GM18498 (cell line): ENCODE data around the gene ZNF384.
A peak's percentile ranks its signal among the peaks of the same experiment; 100 is the strongest.

ENCODE experiments used
- ATAC-seq: cut with Tn5 transposase; IDR thresholded peaks from one replicate; pipeline ENCODE4 v1.9.1; 2021; ENCODE audit warnings: mild to moderate bottlenecking, moderate library complexity; ENCODE audit not compliant: unreplicated experiment

Gene ZNF384

DNA sequence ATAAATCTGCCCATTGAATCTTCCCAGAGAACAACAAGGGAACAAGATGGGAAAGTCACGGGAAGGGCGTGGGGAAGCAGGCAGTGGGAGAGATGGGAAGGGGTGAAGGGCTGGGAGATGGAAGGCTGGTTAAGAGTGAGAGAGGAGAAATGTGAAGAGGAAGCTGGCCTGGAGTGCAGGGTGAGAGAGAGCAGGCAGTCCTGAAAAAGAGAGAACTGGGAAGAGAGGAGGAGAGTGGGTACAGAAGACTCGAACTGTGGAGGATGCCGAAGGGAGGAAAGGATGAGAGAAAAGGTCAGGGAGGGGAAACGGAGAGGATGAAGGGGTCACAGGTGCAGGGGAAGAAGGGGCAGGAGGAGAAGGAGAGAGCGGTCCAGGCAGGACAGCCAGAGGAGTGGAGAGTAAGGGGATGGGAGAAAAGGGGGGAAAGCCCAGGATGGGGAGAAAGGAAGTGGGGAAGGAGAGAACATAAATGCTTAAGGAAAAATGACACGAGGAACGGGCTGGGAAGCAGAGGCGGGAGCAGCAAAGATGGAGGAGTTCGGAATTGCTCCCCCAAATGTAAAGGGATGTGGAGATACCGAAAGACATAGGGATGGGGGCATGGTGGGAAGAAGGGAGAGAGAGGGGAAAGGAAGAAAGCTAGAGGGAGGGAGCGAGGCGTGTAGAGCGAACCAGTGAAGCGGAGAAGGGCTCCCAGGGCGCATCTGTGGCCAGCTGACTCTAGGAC is 10.2 kb upstream of the ZNF384 start:
- no peak for ATAC-seq

DNA sequence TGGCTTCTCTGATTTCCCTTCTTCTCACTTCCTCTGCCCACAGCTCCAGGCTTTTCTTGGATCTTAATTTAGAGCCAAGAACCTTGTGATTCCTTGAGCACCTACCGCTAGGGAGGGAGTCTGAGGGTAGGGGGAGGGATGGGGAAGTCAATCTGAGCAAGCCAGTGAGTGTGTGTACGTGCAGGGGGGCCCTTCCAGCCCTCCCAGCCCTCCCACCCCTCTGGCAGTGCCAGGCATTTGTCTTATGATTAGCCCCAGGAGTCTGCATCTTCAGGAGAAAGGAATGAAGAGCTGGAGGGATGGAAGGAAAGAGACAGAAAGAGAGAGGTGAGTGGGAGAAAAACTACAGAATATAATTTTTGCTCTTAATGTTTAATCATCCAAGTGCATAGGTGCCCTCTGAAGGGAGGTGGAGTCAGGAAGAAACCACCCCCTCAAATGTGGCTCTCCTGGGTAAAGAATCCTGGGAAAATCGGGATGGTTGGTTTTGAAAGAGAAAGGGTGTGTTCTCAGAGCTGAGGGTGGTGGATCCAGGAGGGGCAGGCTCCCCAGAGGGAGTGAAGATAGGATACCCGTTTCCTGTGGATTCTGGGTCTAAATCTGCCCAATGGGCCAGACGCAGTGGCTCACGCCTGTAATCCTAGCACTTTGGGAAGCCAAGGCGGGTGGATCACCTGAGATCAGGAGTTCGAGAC is 9.3 kb upstream of the ZNF384 start:
- ATAC-seq: no peak

GRCh38 chr12:6697584-6698351 is 8.6 kb upstream of the ZNF384 start:
- no peak for ATAC-seq

- ATAC-seq: no peak
Observed at GRCh38 chr12:6696690-6697583, 7.8 kb upstream of the ZNF384 start.

DNA sequence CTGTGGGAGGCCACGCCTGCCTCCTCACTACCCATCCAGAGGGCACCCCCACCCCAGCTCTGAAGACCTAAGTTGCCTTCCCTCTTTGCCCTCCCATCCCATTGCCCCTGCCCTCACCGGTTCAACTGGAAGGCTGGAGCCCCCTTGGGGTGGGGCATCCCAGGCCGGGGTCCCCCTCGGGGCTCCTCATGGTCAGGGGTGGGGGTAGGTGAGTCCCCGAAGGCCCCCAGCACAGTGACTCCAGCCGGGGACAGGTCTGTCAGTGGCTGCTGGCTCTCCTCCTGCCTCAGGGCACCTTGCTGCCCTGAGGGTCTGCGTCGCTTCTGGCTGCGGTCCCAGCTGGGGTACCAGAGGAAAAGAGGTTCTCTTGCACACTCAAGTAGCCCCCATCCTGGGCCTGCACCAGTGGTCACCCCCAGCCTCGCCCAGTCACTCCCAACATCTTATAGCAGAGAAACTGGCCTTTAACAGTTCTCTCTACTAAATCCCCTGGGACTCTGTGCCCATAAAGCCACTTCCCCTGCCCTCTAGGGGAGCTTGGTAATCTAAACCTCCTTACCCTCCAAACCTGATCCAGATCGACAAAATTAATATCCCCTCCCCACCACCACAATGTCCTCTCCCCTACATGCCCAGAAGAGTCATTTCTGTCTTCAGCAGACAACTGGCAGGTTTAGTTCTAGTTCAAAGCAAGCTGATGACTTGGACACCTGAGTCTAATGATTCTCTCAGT is 6.3 kb upstream of the ZNF384 start:
- ATAC-seq: no peak

DNA sequence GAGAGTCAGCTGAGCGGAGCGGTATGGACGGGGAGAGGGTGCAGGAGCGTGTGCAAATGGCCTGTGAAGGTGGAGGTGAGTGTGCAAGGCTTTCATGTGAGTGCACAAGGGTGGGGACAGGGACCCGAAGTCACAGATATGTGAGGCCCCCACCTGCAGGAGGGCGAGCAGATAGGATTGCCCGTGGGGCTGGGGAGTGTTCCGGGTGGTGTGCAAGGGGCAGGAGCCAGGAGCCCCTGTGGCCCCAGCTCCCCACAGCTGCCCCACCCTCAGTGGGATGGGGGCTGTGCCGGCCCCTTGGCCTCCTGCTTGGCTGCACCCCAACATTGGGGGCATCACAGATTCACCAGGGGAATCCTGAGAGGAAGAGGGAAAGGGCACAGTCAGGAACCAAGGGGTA is 5.5 kb upstream of the ZNF384 start:
- no peak for ATAC-seq

GRCh38 chr12:6693832-6694355 is 4.7 kb upstream of the ZNF384 start:
- no peak for ATAC-seq

DNA sequence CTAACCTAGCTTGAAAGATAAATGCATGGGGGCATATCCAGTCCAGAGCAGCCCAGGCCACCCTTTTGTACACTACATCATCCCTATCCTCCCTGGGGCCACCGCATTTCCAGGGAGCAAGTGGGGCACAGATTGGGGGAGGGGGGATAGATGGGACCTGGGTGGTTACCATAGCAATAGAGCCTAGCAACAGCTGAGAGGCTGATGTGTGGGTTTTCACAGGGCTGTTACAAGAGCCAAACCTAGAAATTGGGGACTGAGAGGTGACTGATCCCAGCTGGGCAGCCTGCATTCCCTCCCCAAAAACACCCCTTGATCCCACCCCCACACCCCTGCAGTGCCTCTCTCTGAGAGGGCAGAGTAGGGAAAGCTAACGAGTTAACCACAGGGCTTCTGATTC is 3.7 kb upstream of the ZNF384 start:
- no peak for ATAC-seq

GRCh38 chr12:6691473-6691872 is 2.3 kb upstream of the ZNF384 start:
- no peak for ATAC-seq

- ATAC-seq: no peak
Observed at GRCh38 chr12:6688543-6688998, 604 bp downstream of the ZNF384 start.

DNA sequence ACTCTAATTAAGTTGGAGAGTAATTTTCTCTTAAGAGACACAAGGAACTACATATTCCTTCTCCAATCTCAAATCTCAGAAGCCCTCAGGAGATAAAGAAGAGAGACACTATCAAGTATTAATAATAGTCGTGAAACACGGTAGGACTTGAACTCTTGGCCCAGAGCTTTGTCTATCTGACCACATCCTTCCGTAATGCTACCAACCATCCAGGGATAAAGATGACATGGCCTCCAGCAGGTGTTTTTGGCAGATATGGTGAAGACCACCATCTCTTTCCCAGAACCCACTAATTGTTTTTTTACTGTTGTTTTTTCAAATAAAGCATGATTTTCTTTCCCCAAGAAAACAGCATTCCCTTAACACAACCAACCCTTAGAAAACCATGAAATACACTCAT is 3.4 kb downstream of the ZNF384 start:
- no peak for ATAC-seq

- no peak for ATAC-seq
Observed at GRCh38 chr12:6684609-6685008, 4.6 kb downstream of the ZNF384 start.

- no peak for ATAC-seq
Observed at GRCh38 chr12:6676962-6677361, 12.2 kb downstream of the ZNF384 start.

GRCh38 chr12:6672143-6672542 is 17.0 kb downstream of the ZNF384 start:
- ATAC-seq: no peak

GRCh38 chr12:6667559-6668210 is 21.5 kb downstream of the ZNF384 start:
- no peak for ATAC-seq

DNA sequence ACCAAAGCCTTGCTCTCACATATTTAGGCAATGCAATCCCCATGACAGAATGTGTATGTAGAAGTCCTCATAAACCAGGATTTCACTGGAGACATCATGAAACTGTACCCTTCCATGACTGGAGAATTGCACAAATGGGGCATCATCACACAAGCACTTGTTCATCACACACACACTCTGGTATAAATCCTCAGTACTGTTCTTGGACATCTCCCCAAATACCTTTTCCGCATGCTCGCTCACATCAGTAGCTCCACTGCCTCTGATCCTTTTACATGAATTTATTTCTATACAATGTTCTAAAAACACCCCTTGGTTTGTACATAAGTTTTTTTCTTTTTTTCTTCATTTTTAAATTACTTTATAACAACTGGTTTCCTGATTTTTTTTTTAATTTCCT is 23.0 kb downstream of the ZNF384 start:
- ATAC-seq: no peak

DNA sequence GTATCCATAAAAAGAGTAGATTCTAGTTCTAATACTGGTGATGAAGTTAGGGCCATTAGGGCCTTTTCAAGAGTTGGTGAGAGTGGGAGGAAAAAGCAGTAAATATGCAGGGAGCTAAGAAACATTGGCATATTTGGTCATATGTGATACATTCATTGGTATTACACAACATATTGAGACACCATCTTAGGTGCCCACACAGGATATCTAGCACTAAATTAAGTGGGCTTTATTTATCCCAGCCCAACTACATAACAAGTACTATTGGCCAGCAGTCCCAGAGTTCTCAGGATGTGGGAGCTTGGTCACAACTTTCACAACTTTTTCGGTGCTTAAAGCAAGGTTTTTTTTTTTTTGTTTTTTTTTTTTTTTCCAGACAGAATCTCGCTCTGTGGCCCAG is 24.3 kb downstream of the ZNF384 start:
- ATAC-seq: no peak

DNA sequence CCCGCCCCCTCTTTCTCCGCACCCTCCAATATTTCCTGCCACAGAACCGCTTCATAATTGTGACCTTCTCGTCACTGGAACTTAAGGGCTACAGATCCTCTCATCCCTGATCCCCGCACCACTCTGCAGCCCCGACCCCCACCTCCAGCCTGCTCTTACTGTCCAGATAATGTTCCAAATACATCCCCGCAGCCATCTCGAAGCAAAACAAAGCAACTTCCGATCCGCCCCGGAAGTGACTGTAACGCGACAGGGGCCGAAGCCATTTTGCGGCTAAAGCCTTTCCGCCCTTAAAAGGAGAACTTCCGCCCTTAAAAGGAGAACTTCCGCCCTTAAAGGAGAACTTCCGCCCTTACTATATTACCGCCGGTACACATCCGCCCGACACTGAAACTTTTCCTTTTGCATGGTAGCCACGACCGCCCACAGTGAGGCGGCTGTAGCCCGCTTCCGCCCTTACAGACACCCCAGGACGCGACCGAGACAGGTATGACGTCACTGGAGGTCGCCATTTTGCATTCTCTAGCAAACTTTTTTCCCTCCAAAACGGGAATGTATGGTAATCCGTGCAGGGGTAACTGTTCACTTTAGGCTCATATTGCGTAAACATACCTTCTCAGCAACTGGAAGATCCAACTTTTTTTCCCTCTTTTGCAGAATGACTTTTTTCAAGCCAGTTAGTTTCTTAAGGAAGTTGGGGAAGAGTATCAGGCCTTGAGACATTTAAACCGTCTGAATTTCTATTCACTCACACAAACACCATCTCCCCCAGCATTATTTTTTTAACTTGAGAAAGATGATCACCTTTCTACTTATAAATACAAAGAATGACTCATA is 26.1 kb downstream of the ZNF384 start, which contains the start of gene ING4:
Gene ING4, minus strand, starts transcription at position 214 of the 837 bp plus-strand sequence. Its CDS starts 18 bp downstream, at position 196.
- peak; percentile 99 for ATAC-seq

GRCh38 chr12:6662602-6662905 is 26.6 kb downstream of the ZNF384 start:
- no peak for ATAC-seq
